Psoas muscle (tissue), 8 donors: Measurements from ENCODE around the gene ATP9A. TPM values are rescaled to one million over a fixed set of nuclear protein-coding genes. Genes with fewer than 3 reads are reported as not detected.
"Not testable (repeated sequence)": the region's sequence is repeated elsewhere in the genome, so short reads cannot be mapped to it uniquely, and the experiment has no call there.

Source experiments
- ATAC-seq, 4 donors: fragments of 200-7000 bp; cut with Tn5 transposase; one replicate each; pipeline ENCODE4 v1.9.1; 2020; ENCODE audit warnings: moderate library complexity in 3 of 4, mild to moderate bottlenecking in 2 of 4
- DNase-seq, 2 donors: peaks; one replicate each; pipeline ENCODE4 v3.0.0-alpha.2; 2020
- H3K27ac ChIP-seq: fragments of 200-600 bp; one replicate; pipeline ENCODE4 v1.8.0; 2022
- H3K27me3 ChIP-seq, 3 donors: fragments of 200-600 bp in 1 of 3; one replicate each; pipeline versions ENCODE4 v1.6.1 to v1.8.0; 2013 to 2022; ENCODE audit warnings: low read length in 2 of 3, mild to moderate bottlenecking in 2 of 3, moderate library complexity in 1 of 3; ENCODE audit not compliant: insufficient read depth in 3 of 3
- H3K36me3 ChIP-seq, 2 donors: fragments of 200-600 bp in 1 of 2; one replicate each; pipeline versions ENCODE4 v1.6.1 to v1.8.0; 2013 to 2022; ENCODE audit warnings: low read depth in 1 of 2, mild to moderate bottlenecking in 1 of 2, moderate library complexity in 1 of 2; ENCODE audit not compliant: insufficient read depth in 1 of 2
- H3K4me1 ChIP-seq: fragments of 200-600 bp; one replicate; pipeline ENCODE4 v1.8.0; 2022
- H3K4me3 ChIP-seq: fragments of 200-600 bp; one replicate; pipeline ENCODE4 v1.8.0; 2022; ENCODE audit warnings: mild to moderate bottlenecking
- H3K9me3 ChIP-seq: fragments of 200-600 bp; one replicate; pipeline ENCODE4 v1.8.0; 2022
- WGBS, 3 donors: extraction: QIAGEN DNeasy Blood & Tissue Kit; methylation state at CpG; one replicate each; pipeline versions ENCODE4 v1.1.6 to v1.1.7; 2013; 5-methylcytosine and 5-hydroxymethylcytosine counted together
- intact Hi-C, 2 donors: fragments of 100-400 bp; cut with DNase I; formaldehyde crosslinking; loops; one replicate each; pipeline versions ENCODE4 v1.11.0 to v1.14.2; 2022
- polyA plus RNA-seq, 3 donors: library from polyadenylated mRNA; stranded (reverse); fragments of 200-250 nt; gene quantifications; one replicate each; pipeline ENCODE4 v1.2.3, GENCODE V29; 2013
- total RNA-seq, 4 donors: library from RNA; stranded (reverse); fragmentation: NEBNext Ultra II Directional in 2 of 4; extraction: Animal tissue kit (Norgen Biotek cat#: 25700) in 2 of 4; gene quantifications; one replicate each; pipeline versions ENCODE4 v1.2.1 to v1.2.4, GENCODE V29; 2021 to 2023
- TF ChIP-seq, protein P1 (sequence below): fragments of 200-600 bp; IDR thresholded peaks from one replicate; pipeline ENCODE4 v1.8.0; 2022; ENCODE audit warnings: antibody characterized with exemption
- donor health status: healthy with polysubstance abuse.
- donor health status: DM: no; HTN: no; CAD: no; lungs with moderate emphysema.
- donor health status: Bipolar disorder and iron deficiency.
- donor health status: healthy.
- donor health status: DM: yes; HTN: yes; CAD: no.
- donor health status: DM: no; HTN: no; CAD: no.
- donor health status: DM: no; HTN: no; CAD: no.
- donor health status: DM: yes; HTN: yes; CAD: no.

The ATP9A gene
- total and polyA plus RNA-seq, 7 donors, result 1.8 to 42.3 (median 17.2) TPM

DNA sequence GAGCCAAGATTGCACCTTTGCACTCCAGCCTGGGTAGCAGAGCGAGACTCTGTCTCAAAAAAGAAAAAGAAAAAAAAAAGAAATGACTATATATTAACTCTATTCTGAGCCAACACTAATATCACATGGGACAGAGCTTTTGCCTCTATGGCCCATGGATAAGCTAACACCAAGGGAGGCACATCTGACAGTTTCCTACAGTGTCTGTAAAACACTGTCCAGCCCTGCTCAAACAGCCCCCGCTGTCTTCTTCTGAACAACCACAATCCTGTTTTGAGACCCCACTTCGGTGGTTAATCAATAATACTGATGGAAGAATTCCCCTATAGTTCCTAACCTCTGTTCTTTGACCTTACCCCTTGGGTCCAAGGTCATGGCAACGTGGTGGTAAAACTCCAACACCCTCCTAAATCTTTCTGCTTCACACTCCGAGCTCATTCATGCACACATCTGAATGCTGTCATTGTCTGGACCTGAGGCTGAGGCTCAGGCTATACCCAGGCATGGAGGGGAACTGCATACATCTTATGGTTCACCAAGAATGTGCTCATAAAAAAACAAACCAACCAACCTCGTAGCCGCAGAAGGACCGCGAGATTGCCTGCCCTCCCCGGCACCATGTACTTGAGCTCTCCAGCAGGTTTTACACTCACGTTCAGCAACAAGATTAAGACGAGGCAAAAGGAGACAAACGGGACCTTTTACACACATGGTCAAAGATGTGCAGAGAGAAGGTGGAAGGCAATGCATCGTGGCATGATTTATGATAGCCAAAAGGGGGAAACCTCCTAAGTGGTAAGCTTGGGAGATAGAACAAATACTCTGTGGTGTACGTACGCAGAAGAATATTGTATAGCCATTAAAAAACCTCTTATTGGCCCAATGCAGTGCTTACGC is 120.3 kb downstream of the ATP9A start:
- no peaks in the 10 kb centered on the region for H3K36me3 ChIP-seq
- WGBS, 3 donors, result 79 to 84% (median 82%) methylated on average over 17 of the region's 17 CpGs
- intact Hi-C loops, result no loop called here
- ATAC-seq (no peak), DNase-seq (no peak)
- TF ChIP-seq, protein P1, sequence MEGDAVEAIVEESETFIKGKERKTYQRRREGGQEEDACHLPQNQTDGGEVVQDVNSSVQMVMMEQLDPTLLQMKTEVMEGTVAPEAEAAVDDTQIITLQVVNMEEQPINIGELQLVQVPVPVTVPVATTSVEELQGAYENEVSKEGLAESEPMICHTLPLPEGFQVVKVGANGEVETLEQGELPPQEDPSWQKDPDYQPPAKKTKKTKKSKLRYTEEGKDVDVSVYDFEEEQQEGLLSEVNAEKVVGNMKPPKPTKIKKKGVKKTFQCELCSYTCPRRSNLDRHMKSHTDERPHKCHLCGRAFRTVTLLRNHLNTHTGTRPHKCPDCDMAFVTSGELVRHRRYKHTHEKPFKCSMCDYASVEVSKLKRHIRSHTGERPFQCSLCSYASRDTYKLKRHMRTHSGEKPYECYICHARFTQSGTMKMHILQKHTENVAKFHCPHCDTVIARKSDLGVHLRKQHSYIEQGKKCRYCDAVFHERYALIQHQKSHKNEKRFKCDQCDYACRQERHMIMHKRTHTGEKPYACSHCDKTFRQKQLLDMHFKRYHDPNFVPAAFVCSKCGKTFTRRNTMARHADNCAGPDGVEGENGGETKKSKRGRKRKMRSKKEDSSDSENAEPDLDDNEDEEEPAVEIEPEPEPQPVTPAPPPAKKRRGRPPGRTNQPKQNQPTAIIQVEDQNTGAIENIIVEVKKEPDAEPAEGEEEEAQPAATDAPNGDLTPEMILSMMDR, result no peak
- no peak overlapping the region for H3K27ac ChIP-seq
- peaks cover 0 to 2% (median 0%) of the 10 kb centered on the region in 3 donors for H3K27me3 ChIP-seq
- H3K9me3 ChIP-seq, result no peaks in the 10 kb centered on the region
- H3K4me3 ChIP-seq, result no peak overlapping the region
- H3K4me1 ChIP-seq, result peaks cover 4% of the 10 kb centered on the region

DNA sequence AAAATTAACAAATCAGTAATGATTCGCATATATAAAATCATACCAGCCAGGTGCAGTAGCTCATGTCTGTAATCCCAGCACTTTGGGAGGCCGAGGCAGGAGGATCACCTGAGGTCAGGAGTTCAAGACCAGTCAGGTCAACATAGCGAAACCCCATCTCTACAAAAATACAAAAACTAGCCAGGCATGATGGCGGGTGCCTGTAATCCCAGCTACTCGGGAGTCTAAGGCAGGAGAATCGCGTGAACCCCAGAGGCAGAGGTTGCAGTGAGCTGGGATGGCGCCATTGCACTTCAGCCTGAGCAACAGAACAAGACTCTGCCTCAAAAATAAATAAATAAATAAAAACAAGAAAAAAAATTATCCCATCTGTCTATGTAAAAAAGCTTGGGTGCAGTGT is 124.4 kb downstream of the ATP9A start:
- H3K36me3 ChIP-seq, H3K27me3 ChIP-seq, ATAC-seq, DNase-seq, H3K4me1 ChIP-seq, H3K4me3 ChIP-seq, H3K9me3 ChIP-seq, H3K27ac ChIP-seq: not testable (repeated sequence)
- intact Hi-C loops, result loop anchor here in 1 of 2 donors (5.0 kb wide), 1 partner anchor 438 kb away; no protein-coding TSS in a partner anchor
- 96 to 97% (median 96%) methylated on average over 8 of the region's 8 CpGs for WGBS, 3 donors

DNA sequence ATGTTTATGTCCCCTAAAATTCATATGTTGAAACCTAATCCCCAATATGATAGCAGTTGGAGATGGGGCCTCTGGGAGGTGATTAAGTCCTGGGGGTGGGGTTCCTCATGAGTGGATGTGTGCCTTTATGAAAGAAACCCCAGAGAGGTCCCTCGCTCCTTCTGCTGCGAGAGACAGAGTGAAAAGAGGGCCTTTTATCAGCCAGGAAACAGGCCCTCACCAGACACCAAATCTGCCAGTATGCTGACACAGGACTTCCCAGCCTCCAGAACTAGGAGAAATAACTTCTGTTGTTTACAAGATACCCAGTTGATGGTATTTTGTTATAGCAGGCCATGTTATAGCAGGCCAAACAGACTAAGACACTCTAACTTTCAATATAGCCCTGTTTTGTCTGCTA is 124.8 kb downstream of the ATP9A start:
- TF ChIP-seq, protein P1, result no peak
- no peaks in the 10 kb centered on the region for H3K36me3 ChIP-seq
- no peak for DNase-seq
- H3K9me3 ChIP-seq, result no peaks in the 10 kb centered on the region
- no peaks in the 10 kb centered on the region for H3K4me1 ChIP-seq
- H3K4me3 ChIP-seq, result no peak overlapping the region
- no peak for ATAC-seq
- no peak overlapping the region for H3K27ac ChIP-seq
- peaks cover 0 to 2% (median 0%) of the 10 kb centered on the region in 3 donors for H3K27me3 ChIP-seq
- 66 to 93% (median 89%) methylated on average over 2 of the region's 2 CpGs for WGBS, 3 donors
- intact Hi-C loops, result loop anchor here in 1 of 2 donors (5.0 kb wide), 1 partner anchor 439 kb away; no protein-coding TSS in a partner anchor

DNA sequence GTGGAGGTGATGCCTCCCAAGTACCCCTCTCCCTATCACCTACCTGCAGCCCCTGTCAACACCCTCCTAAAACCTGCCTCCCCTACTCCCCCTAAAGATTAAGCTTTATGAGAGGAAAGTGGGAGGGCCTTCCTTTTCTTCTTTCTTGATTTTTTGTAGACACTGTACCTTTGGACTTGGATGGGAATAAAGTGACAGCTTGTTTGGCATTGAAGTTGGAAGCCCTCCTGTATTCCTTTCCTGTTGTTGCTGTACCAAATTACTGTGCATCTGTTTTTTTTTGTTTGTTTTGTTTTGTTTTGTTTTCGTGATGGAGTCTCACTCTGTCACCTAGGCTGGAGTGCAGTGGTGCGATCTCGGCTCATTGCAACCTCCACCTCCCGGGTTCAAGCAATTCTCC is 126.3 kb downstream of the ATP9A start:
- intact Hi-C loops, result loop anchor here in 1 of 2 donors (5.0 kb wide), 1 partner anchor 440 kb away; no protein-coding TSS in a partner anchor

DNA sequence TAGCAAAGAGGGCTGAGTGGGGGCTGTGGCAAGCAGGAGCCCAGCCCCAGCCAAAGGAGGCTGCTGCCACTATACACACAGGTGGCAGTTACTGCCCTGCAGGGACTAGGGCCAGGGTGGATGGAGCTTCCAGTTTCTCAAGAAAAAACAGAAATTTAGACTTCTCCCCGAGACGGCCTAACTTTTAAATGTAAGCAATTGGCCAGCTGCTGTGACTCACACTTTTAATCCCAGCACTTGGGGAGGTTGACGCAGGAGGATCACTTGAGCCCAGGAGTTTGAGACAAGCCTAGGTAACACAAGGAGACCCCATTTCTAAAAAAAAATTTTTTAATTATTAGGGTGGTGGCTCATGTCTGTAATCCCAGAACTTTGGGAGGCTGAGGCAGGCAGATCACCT is 127.4 kb downstream of the ATP9A start:
- H3K27ac ChIP-seq, result no peak overlapping the region
- peaks cover 0 to 2% (median 0%) of the 10 kb centered on the region in 3 donors for H3K27me3 ChIP-seq
- no peak overlapping the region for H3K4me3 ChIP-seq
- TF ChIP-seq, protein P1, result no peak
- H3K9me3 ChIP-seq, result no peaks in the 10 kb centered on the region
- ATAC-seq (no peak), DNase-seq (no peak)
- H3K4me1 ChIP-seq, result no peaks in the 10 kb centered on the region
- 36 to 69% (median 68%) methylated on average over 3 of the region's 3 CpGs for WGBS, 3 donors
- no peaks in the 10 kb centered on the region for H3K36me3 ChIP-seq
- intact Hi-C loops, result loop anchor here in 1 of 2 donors (5.0 kb wide), 1 partner anchor 442 kb away; no protein-coding TSS in a partner anchor

More for the DNA sequence above, 126.3 kb downstream of the ATP9A start:
- H3K27me3 ChIP-seq, result peaks cover 0 to 2% (median 0%) of the 10 kb centered on the region in 3 donors
- no peaks in the 10 kb centered on the region for H3K9me3 ChIP-seq
- no peak for ATAC-seq
- no peak overlapping the region for H3K4me3 ChIP-seq
- no peak for DNase-seq
- H3K27ac ChIP-seq, result no peak overlapping the region
- TF ChIP-seq, protein P1, result no peak
- WGBS, 3 donors, result 83 to 91% (median 89%) methylated on average over 4 of the region's 4 CpGs
- H3K4me1 ChIP-seq, result no peaks in the 10 kb centered on the region
- no peaks in the 10 kb centered on the region for H3K36me3 ChIP-seq
